Ovary (tissue), 9 donors: Measurements from ENCODE around the gene CDKAL1. TPM values are rescaled to one million over a fixed set of nuclear protein-coding genes. Genes with fewer than 3 reads are reported as not detected.
"Not testable (repeated sequence)": the region's sequence is repeated elsewhere in the genome, so short reads cannot be mapped to it uniquely, and the experiment has no call there.

Experiments
- DNase-seq, 5 donors: peaks; one replicate each; pipeline ENCODE4 v3.0.0-alpha.2; 2019 to 2020
- H3K27ac ChIP-seq, 2 donors: fragments of 200-600 bp; one replicate each; pipeline versions ENCODE4 v1.5.1 to v1.8.0; 2019 to 2022
- H3K27me3 ChIP-seq: fragments of 200-600 bp; one replicate; pipeline ENCODE4 v1.8.0; 2022
- H3K36me3 ChIP-seq: fragments of 200-600 bp; sonication (generic); one replicate; pipeline ENCODE4 v1.5.1; 2019
- H3K4me1 ChIP-seq: one replicate; pipeline ENCODE4 v1.8.1; 2013; ENCODE audit warnings: mild to moderate bottlenecking, moderate library complexity; ENCODE audit not compliant: insufficient read depth
- H3K4me3 ChIP-seq: fragments of 200-600 bp; sonication (generic); one replicate; pipeline ENCODE4 v1.5.1; 2017
- H3K9me3 ChIP-seq, 2 donors: fragments of 200-600 bp in 1 of 2; sonication (generic) in 1 of 2; one replicate each; pipeline versions ENCODE4 v1.5.1 to v1.8.1; 2013 to 2019; ENCODE audit warnings: mild to moderate bottlenecking in 1 of 2, moderate library complexity in 1 of 2
- CTCF ChIP-seq, 3 donors: fragments of 450-650 bp in 2 of 3; fragments of 200-600 bp in 1 of 3; IDR thresholded peaks; one replicate each; pipeline versions ENCODE4 v1.5.1 to v1.8.0; 2016 to 2022; ENCODE audit warnings: antibody characterized with exemption in 3 of 3, mild to moderate bottlenecking in 1 of 3
- EP300 ChIP-seq: sonication (generic); formaldehyde crosslinking; IDR thresholded peaks from one replicate; pipeline ENCODE4 v1.6.1; 2017; ENCODE audit warnings: antibody characterized with exemption
- POLR2A ChIP-seq: fragments of 450-650 bp; IDR thresholded peaks from one replicate; pipeline ENCODE4 v1.6.1; 2017; ENCODE audit warnings: antibody characterized with exemption, mild to moderate bottlenecking, moderate library complexity
- WGBS, 3 donors: extraction: QIAGEN DNeasy Blood & Tissue Kit in 1 of 3; methylation state at CpG; one replicate each; pipeline versions ENCODE4 v1.1.5 to v1.1.7; 2013 to 2017; 5-methylcytosine and 5-hydroxymethylcytosine counted together
- intact Hi-C, 4 donors: fragments of 100-400 bp; cut with DNase I; formaldehyde crosslinking; loops; one replicate each; pipeline versions ENCODE4 v1.11.0 to v1.15.1; 2022 to 2023
- polyA plus RNA-seq, 2 donors: library from polyadenylated mRNA; stranded (reverse); fragments of 200-250 nt in 1 of 2; fragments of 350-450 nt in 1 of 2; fragmentation: Illumina TruSeq in 1 of 2; extraction: RNeasy Lipid Tissue Mini Kit (QIAGEN cat#74804) in 1 of 2; gene quantifications; one replicate each; pipeline ENCODE4 v1.2.3, GENCODE V29; 2013 to 2014
- total RNA-seq, 7 donors: library from RNA; depleted of rRNA in 2 of 7; stranded (reverse); fragments of >200 nt in 2 of 7; fragmentation: NEBNext Ultra II Directional in 3 of 7; extraction: Animal tissue kit (Norgen Biotek cat#: 25700) in 3 of 7; gene quantifications; one replicate each; pipeline versions ENCODE4 v1.1.0 to v1.2.4, GENCODE V29; 2016 to 2023
- donor health status: DM: no; HTN: no; CAD: no; lungs with moderate emphysema.
- donor health status: DM: no; HTN: no; CAD: no.
- donor health status: Bipolar disorder and iron deficiency.
- donor health status: DM: yes; HTN: yes; CAD: no.
- donor health status: DM: no; HTN: no; CAD: no.
- donor health status: DM: yes; HTN: yes; CAD: no.

The CDKAL1 gene
- total and polyA plus RNA-seq, 9 donors, result 6.8 to 21.3 (median 18.9) TPM

- H3K27me3 ChIP-seq, H3K9me3 ChIP-seq, H3K36me3 ChIP-seq, DNase-seq, H3K4me1 ChIP-seq, H3K27ac ChIP-seq, H3K4me3 ChIP-seq: not testable (repeated sequence)
- TF ChIP-seq CTCF (IDR thresholded peaks at IDR 0.05), result peak; percentile 28 to 36 (median 32)
- WGBS, 3 donors, result 27 to 35% (median 31%) methylated on average over 5 of the region's 5 CpGs
- intact Hi-C loops, result loop anchor here in 3 of 4 donors (5.0 to 10.0 kb wide), 5 partner anchors 117 to 437 kb away; partner anchors contain the start of gene E2F3 (in 1 of the 3)
Measured at GRCh38 chr6:20529086-20529448, 5.2 kb upstream of the CDKAL1 start.

GRCh38 chr6:20532881-20533280 is 1.4 kb upstream of the CDKAL1 start:
- no peak for DNase-seq
- TF ChIP-seq EP300 (no peak), POLR2A (no peak)
- Histone ChIP-seq H3K4me3 (no peak overlapping the region), H3K36me3 (no peaks in the 10 kb centered on the region), H3K4me1 (peaks cover 5% of the 10 kb centered on the region), H3K27me3 (no peaks in the 10 kb centered on the region), H3K9me3 (no peaks in the 10 kb centered on the region), H3K27ac (no peak overlapping the region)
- 92 to 100% (median 97%) methylated on average over 1 of the region's 1 CpG for WGBS, 3 donors
- intact Hi-C loops, result no loop called here

DNA sequence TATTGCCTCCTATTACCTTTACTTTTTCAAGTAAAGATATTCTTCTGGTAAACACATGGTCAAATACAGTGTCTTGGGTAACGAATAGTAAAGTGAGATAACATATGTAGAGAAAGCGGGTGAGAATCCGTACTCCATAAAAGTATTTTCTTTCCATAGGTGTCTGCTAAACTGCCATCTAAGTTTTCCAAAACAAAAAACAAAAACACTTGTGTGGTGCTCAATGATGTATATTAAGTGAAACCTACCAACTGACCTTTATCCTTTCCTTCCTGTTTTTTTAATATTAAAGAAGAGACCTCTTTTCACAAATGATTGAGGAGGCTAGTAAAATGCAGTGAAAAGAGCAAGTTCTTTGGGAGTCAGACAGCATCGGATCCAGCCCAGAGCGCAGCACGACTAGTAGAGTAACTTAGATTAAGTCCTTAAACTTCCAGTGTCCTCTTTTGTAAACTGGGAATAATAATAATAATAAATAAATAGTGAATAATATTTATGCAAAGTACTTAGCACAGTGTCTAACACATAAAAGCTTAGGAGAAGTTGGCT is 437 bp upstream of the CDKAL1 start:
- Histone ChIP-seq H3K27me3 (no peaks in the 10 kb centered on the region), H3K4me1 (peaks cover 5% of the 10 kb centered on the region), H3K9me3 (no peaks in the 10 kb centered on the region), H3K36me3 (no peaks in the 10 kb centered on the region), H3K27ac (peak overlapping the region in 1 of 2 donors; percentile 55), H3K4me3 (peak overlapping the region; percentile 83)
- DNase-seq, result no peak
- intact Hi-C loops, result no loop called here
- TF ChIP-seq CTCF (IDR thresholded peaks at IDR 0.05) (no peak), POLR2A (no peak), EP300 (no peak)
- 38 to 43% (median 41%) methylated on average over 6 of the region's 6 CpGs for WGBS, 3 donors

DNA sequence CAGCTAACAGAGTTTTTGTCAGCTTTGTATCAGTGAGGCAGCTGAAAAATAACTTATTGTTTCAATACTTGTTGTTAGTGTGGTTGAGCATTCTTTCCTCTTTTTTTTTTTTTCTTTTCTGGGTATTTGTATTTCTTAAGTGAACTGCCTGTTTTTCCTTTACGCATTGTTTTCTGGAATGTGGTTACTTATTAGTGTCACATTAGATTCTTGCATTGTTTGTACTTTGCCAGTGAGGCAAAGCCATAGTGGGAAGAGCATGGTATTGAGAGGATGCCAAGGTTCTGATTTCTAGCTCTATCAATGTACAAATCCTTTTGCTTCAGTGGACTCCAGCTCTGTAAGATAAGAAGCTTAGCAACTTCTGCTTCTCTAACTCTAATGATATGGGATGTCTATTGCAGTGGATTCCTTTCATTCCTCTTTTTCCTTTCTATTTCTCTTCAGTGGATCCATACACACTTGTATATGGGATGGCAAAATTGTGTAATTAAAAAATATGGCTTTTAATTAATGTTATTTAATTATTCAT is 3.9 kb downstream of the CDKAL1 start:
- no peak for TF ChIP-seq CTCF (IDR thresholded peaks at IDR 0.05)
- no peak for TF ChIP-seq EP300
- no peak for TF ChIP-seq POLR2A
- H3K27me3 ChIP-seq, result no peaks in the 10 kb centered on the region
- no peaks in the 10 kb centered on the region for H3K9me3 ChIP-seq
- H3K27ac ChIP-seq, result no peak overlapping the region
- H3K4me1 ChIP-seq, result peaks cover 11% of the 10 kb centered on the region
- H3K36me3 ChIP-seq, result no peaks in the 10 kb centered on the region
- no peak for DNase-seq
- 45 to 100% (median 98%) methylated on average over 1 of the region's 1 CpG for WGBS, 3 donors
- no peak overlapping the region for H3K4me3 ChIP-seq
- intact Hi-C loops, result no loop called here

- Histone ChIP-seq H3K9me3 (no peaks in the 10 kb centered on the region), H3K27ac (no peak overlapping the region), H3K36me3 (no peaks in the 10 kb centered on the region), H3K4me1 (peaks cover 11% of the 10 kb centered on the region), H3K4me3 (no peak overlapping the region), H3K27me3 (no peaks in the 10 kb centered on the region)
- DNase-seq, result no peak
- intact Hi-C loops, result no loop called here
- WGBS, 3 donors, result 68 to 76% (median 69%) methylated on average over 4 of the region's 4 CpGs
- no peak for TF ChIP-seq POLR2A
- TF ChIP-seq EP300, result no peak
- no peak for TF ChIP-seq CTCF (IDR thresholded peaks at IDR 0.05)
Measured at GRCh38 chr6:20538907-20539306, 4.7 kb downstream of the CDKAL1 start.
